Rectal smooth muscle tissue (tissue), 1 donor: ENCODE measurements around the gene C2CD3.
"Not testable (repeated sequence)": the region's sequence is repeated elsewhere in the genome, so short reads cannot be mapped to it uniquely, and the experiment has no call there.

Experiments used
- H3K27ac ChIP-seq: one replicate; pipeline ENCODE4 v1.7.0; 2013; ENCODE audit warnings: low read depth, low read length, inconsistent platforms
- H3K27me3 ChIP-seq: one replicate; pipeline ENCODE4 v1.7.0; 2013; ENCODE audit warnings: low read length; ENCODE audit not compliant: control insufficient read depth, insufficient read depth
- H3K36me3 ChIP-seq: one replicate; pipeline ENCODE4 v1.7.0; 2013; ENCODE audit warnings: low read length; ENCODE audit not compliant: control insufficient read depth, insufficient read depth
- H3K4me1 ChIP-seq: one replicate; pipeline ENCODE4 v1.7.0; 2013; ENCODE audit warnings: low read length; ENCODE audit not compliant: control insufficient read depth, insufficient read depth
- H3K4me3 ChIP-seq: one replicate; pipeline ENCODE4 v1.7.0; 2013; ENCODE audit warnings: low read length
- H3K9ac ChIP-seq: one replicate; pipeline ENCODE4 v1.7.0; 2013; ENCODE audit warnings: low read length

C2CD3 gene

DNA sequence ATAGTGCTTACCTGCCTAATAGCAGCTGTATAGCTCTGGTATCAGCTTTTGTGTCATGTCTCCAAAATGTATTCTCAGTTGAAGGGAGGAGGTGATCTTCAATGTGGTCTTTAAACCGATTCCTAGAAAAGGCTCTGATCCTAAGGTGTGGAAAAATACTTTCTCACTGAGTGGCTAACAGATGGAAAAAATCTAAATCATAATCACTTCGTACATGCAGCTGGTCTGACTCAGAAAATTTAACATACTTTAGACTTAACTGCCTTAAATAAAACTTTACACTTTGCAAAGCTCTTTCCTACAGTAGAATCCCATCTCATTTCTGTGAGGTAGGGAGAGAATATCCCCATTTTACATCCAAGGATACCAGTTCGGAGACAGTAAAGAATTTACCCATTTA lies 38.0 kb downstream of the C2CD3 start:
- Histone ChIP-seq H3K36me3 (peaks cover 7% of the 10 kb centered on the region), H3K9ac (no peak overlapping the region), H3K4me3 (no peak overlapping the region), H3K27me3 (no peaks in the 10 kb centered on the region), H3K4me1 (no peaks in the 10 kb centered on the region), H3K27ac (no peak overlapping the region)

DNA sequence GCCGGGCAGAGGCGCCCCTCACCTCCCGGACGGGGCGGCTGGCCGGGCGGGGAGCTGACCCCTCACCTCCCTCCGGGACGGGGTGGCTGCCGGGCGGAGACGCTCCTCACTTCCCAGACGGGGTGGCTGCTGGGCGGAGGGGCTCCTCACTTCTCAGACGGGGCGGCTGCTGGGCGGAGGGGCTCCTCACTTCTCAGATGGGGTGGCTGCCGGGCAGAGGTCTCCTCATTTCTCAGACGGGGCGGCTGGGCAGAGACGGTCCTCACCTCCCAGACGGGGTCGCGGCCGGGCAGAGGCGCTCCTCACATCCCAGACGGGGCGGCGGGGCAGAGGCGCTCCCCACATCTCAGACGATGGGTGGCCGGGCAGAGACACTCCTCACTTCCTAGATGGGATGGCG lies 41.7 kb downstream of the C2CD3 start:
- H3K4me3 ChIP-seq, H3K4me1 ChIP-seq, H3K9ac ChIP-seq, H3K36me3 ChIP-seq, H3K27ac ChIP-seq, H3K27me3 ChIP-seq: not testable (repeated sequence)

DNA sequence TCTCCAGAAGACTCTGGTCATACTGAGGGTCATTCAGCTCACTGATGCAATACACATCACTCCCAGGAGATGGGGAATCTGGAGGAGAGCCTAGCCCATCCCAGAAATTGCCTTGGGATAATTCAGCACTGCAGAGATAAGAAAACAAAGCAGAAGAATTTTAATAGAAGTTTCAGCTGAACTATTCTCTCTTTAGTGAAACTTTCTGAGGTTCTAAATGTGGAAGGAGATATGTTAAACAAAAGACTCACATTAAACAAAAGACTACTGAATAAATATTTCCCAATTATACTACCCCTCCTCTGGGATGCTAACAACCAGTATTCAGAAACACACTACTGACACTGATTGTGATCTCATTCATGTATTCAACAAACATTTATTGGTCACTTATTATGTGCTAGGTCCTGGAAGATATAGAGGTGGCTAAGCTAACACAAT lies 47.8 kb downstream of the C2CD3 start:
- Histone ChIP-seq H3K27me3 (no peaks in the 10 kb centered on the region), H3K27ac (no peak overlapping the region)

DNA sequence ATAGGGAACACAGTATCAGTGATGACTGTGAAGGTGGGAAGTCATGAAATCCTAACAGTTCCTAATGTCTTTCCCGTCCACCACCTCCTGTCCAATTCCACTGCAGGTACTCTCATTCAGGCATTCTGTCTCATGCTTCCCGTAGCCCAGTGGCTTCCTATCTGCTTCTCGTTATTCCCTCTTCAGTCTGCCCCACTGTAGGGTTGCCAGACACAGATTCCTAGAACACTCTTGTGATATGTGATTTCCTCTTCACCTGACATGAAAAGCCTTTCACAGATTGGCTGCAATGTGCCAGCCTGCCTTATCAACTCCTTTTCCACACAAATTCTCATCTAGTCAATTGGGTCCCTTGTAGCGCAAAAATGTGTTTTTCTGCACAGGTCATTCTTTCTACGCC lies 49.0 kb downstream of the C2CD3 start:
- Histone ChIP-seq H3K4me3 (no peak overlapping the region), H3K27me3 (no peaks in the 10 kb centered on the region), H3K9ac (no peak overlapping the region), H3K4me1 (no peaks in the 10 kb centered on the region), H3K36me3 (peaks cover 2% of the 10 kb centered on the region), H3K27ac (no peak overlapping the region)

More for the DNA sequence above, 47.8 kb downstream of the C2CD3 start:
- no peak overlapping the region for H3K9ac ChIP-seq
- no peak overlapping the region for H3K4me3 ChIP-seq
- no peaks in the 10 kb centered on the region for H3K4me1 ChIP-seq
- H3K36me3 ChIP-seq = peaks cover 2% of the 10 kb centered on the region

DNA sequence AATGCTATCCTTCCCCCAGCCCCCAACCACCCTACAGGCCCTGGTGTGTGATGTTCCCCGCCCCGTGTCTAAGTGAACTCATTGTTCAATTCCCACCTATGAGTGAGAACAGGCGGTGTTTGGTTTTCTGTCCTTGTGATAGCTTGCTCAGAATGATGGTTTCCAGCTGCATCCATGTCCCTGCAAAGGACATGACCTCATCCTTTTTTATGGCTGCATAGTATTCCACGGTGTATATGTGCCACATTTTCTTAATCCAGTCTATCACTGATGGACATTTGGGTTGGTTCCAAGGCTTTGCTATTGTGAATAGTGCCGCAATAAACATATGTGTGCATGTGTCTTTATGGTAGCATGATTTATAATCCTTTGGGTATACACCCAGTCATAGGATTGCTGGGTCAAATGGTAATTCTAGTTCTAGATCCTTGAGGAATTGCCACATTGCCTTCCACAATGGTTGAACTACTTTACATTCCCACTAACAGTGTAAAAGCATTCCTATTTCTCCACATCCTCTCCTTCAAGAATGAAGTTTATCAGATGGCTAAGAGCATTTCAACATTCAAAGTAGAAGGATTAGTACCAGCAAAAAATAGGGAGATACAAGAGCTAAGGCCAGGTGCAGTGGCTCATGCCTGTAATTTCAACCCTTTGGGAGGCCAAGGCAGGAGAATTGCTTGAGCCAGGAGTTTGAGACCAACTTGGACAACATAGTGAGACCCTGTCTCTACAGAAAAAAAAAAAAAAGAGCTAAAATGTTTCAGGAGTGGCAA lies 50.4 kb downstream of the C2CD3 start:
- not testable (repeated sequence) for H3K4me1 ChIP-seq, H3K36me3 ChIP-seq, H3K27ac ChIP-seq, H3K27me3 ChIP-seq, H3K9ac ChIP-seq, H3K4me3 ChIP-seq

GRCh38 chr11:74116719-74117118 lies 54.1 kb downstream of the C2CD3 start:
- H3K27ac ChIP-seq = no peak overlapping the region
- no peaks in the 10 kb centered on the region for H3K27me3 ChIP-seq
- H3K36me3 ChIP-seq = peaks cover 13% of the 10 kb centered on the region
- H3K9ac ChIP-seq = no peak overlapping the region
- no peak overlapping the region for H3K4me3 ChIP-seq
- no peaks in the 10 kb centered on the region for H3K4me1 ChIP-seq

GRCh38 chr11:74112877-74113276 lies 57.9 kb downstream of the C2CD3 start:
- Histone ChIP-seq H3K27ac (no peak overlapping the region), H3K4me3 (no peak overlapping the region), H3K27me3 (no peaks in the 10 kb centered on the region), H3K9ac (no peak overlapping the region), H3K36me3 (peaks cover 11% of the 10 kb centered on the region), H3K4me1 (no peaks in the 10 kb centered on the region)

- Histone ChIP-seq H3K4me3 (no peak overlapping the region), H3K9ac (no peak overlapping the region), H3K27ac (no peak overlapping the region), H3K36me3 (peaks cover 8% of the 10 kb centered on the region), H3K4me1 (no peaks in the 10 kb centered on the region), H3K27me3 (no peaks in the 10 kb centered on the region)
Measured at GRCh38 chr11:74106124-74106523, 64.7 kb downstream of the C2CD3 start.

DNA sequence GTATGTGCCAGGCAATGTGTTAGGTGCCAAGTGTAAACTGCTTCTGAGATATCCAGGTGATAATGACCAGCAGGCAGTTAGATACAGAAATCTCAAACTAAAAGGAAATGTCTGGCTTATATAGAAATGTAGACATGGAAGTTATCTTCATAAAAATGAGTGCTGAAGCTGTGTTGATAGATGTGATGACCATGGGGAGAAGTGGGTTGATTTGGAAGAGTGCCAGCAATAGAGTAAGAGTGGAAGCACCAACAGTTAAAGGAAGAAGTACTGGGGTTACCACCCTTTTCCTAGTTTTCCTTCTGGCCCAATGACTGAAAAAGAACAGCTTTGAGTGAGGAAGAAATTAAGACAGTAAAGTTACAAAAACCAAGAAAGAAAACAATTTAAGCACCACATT lies 68.5 kb downstream of the C2CD3 start:
- Histone ChIP-seq H3K9ac (no peak overlapping the region), H3K36me3 (peaks cover 11% of the 10 kb centered on the region), H3K4me3 (no peak overlapping the region), H3K4me1 (no peaks in the 10 kb centered on the region), H3K27me3 (no peaks in the 10 kb centered on the region), H3K27ac (no peak overlapping the region)

- no peak overlapping the region for H3K9ac ChIP-seq
- H3K27ac ChIP-seq = no peak overlapping the region
- no peaks in the 10 kb centered on the region for H3K27me3 ChIP-seq
- no peaks in the 10 kb centered on the region for H3K4me1 ChIP-seq
- no peak overlapping the region for H3K4me3 ChIP-seq
- H3K36me3 ChIP-seq = peaks cover 7% of the 10 kb centered on the region
Measured at GRCh38 chr11:74100735-74101134, 70.1 kb downstream of the C2CD3 start.

GRCh38 chr11:74100231-74100630 lies 70.6 kb downstream of the C2CD3 start:
- Histone ChIP-seq H3K27ac (no peak overlapping the region), H3K9ac (no peak overlapping the region), H3K4me3 (no peak overlapping the region), H3K27me3 (no peaks in the 10 kb centered on the region), H3K4me1 (no peaks in the 10 kb centered on the region), H3K36me3 (peaks cover 3% of the 10 kb centered on the region)

DNA sequence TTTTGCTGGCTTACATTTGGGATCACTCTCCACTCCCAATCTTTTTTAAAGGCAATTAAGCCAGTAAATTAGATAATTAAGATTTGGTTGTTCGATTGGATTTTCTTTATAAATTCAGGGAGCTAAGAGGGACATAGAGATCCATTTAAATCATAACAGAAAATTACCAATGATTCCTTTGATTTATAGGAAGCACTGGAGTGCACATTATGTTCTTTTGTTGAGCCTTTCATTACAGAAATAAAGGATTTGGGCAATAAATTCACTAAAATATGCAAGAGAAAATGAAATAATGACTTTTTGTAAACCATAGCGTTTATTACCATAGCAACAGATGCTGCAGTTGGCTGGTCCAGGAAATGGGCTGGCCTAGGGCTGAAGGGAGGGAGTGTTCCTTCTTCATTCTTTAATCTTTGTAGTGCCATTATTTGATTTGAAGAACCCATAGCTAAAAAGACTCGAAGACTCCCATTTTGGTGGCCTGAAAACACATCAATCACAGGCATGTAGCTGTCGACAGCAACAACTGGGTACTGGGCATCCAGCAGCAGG lies 73.0 kb downstream of the C2CD3 start:
- Histone ChIP-seq H3K4me1 (no peaks in the 10 kb centered on the region), H3K9ac (no peak overlapping the region), H3K36me3 (peaks cover 5% of the 10 kb centered on the region), H3K27me3 (no peaks in the 10 kb centered on the region), H3K4me3 (no peak overlapping the region), H3K27ac (no peak overlapping the region)

- H3K4me3 ChIP-seq = no peak overlapping the region
- H3K36me3 ChIP-seq = peaks cover 19% of the 10 kb centered on the region
- no peaks in the 10 kb centered on the region for H3K4me1 ChIP-seq
- H3K9ac ChIP-seq = no peak overlapping the region
- no peaks in the 10 kb centered on the region for H3K27me3 ChIP-seq
- H3K27ac ChIP-seq = no peak overlapping the region
Measured at GRCh38 chr11:74094393-74094792, 76.4 kb downstream of the C2CD3 start.
